VCaP (cell line): ENCODE data around the gene FNIP2.

Experiments
- H3K27ac ChIP-seq: fragments of 450-650 bp; 2 replicates; pipeline ENCODE4 v1.5.1; 2017
- TF ChIP-seq, protein P1 (sequence below): fragments of 450-650 bp; conservative IDR thresholded peaks from 2 replicates; pipeline ENCODE4 v1.5.1; 2017; ENCODE audit warnings: mild to moderate bottlenecking, moderate library complexity

Gene FNIP2

DNA sequence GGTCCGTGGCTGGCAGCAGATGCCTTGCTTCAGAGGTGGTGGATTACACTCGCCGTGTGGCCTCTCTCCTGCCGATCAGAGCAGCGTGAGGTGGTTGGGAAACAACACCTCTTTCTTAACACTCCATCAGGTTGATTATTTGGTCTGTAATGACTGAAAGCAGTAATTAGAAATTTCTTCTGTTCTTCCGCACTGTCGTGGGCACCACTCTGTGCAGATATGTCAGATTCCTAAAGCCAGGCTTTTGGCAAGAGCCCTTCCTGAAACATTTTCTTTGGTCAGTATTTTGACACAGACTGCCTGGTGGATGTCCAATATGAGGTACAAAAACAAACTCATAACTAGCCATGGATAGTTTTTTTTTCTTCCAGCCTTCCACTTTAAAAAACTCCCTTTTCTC, 100.9 kb downstream of the FNIP2 start:
- TF ChIP-seq, protein P1, sequence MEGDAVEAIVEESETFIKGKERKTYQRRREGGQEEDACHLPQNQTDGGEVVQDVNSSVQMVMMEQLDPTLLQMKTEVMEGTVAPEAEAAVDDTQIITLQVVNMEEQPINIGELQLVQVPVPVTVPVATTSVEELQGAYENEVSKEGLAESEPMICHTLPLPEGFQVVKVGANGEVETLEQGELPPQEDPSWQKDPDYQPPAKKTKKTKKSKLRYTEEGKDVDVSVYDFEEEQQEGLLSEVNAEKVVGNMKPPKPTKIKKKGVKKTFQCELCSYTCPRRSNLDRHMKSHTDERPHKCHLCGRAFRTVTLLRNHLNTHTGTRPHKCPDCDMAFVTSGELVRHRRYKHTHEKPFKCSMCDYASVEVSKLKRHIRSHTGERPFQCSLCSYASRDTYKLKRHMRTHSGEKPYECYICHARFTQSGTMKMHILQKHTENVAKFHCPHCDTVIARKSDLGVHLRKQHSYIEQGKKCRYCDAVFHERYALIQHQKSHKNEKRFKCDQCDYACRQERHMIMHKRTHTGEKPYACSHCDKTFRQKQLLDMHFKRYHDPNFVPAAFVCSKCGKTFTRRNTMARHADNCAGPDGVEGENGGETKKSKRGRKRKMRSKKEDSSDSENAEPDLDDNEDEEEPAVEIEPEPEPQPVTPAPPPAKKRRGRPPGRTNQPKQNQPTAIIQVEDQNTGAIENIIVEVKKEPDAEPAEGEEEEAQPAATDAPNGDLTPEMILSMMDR, result no peak
- H3K27ac ChIP-seq, result no peak overlapping the region

DNA sequence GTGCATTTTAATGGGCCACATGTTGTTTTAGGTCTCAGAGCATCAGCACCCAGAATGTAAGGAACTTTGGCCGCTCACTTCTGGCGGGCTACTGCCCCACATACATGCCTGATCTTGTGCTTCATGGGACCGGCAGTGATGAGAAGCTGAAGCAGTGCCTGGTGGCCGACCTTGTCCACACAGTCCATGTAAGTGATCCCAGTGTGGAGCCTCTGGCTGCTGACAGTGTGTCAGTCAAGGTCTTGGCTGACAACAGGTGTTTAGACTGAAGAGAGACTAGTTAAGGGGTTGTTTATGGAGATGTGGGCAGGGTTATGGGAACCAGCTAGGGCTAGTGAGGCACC, 101.4 kb downstream of the FNIP2 start:
- TF ChIP-seq, protein P1, result no peak
- no peak overlapping the region for H3K27ac ChIP-seq

DNA sequence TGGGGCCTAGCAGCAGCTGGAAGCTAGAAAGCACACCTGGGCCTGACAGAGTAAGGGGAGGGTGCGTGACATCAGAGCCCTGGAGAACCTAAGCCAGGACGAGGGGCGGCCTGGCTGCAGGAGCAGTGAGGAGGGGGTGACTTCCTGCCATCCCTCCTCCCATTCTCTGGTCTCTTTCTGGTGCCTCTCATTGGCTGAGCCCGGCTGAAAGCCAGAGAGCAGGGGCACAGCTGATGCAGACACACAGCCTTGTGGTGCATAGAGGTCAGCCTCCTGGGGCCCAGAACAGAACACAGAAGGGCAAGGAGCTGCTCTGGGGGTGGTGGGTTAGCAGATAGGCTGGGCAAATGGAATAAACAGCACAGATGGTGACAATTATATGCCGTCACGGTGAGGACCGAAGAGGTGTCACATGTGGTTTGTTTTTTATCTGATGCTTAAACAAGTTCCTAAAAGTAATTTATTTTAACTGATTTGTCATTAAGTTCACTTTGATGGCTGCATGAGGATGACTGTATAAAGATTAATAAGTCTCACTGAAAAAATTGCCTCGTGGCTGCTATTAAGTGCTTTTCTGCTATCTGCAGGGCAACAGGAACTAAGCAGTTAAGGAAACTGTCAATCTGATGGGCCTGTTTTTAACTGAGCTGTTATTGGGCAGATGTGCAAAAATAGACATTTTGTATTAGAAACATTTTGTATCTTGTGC, 102.0 kb downstream of the FNIP2 start:
- TF ChIP-seq, protein P1, result no peak
- H3K27ac ChIP-seq, result no peak overlapping the region

DNA sequence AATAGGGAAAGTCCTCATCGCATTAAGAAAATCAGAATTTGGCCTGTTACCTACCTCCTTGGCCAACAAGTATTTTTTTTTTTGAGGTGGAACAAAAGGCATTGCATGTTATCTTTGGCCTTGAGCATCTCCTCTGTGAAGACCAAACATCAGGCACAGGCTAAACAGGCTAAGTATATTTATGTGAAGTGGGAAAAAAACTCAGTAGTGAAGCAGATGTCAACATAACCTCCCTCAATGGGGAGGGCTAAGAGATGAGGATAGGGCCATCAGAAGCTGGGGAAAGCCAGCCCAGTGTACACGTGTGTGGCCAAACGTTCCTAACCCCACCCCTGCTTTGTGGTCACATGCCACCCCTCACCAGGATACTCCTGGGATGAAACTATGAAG, 102.5 kb downstream of the FNIP2 start:
- TF ChIP-seq, protein P1, result no peak
- peak overlapping the region; percentile 19; the same call in 1 of the 2 replicates for H3K27ac ChIP-seq

DNA sequence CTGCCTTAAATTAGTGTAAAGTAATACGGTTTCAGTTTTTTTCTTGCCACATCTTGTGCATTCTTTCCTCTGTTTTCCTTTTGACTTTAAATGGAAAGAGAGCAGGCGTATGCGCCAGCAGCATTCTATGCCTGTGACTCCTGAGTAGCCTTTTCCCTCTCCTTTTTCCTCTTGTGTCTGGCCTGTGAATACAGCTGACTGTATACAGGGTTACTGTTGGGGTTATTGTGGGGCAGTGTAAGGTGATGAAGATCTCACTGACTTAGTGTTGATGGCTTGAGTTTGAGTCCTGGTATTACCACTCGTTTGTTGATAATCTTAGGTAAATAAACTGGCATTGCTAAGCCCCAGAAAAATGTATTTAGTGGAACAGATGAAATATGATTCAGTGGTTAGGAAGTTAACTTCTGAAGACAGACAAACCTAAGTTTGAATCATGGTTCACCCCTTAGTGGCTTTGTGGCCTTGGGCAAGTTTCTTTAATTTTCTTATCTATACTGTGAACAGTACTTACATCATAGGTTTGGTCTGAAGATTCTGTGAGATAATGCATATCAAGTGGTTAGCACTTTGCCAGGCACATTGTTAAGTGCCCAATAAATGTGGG, 105.1 kb downstream of the FNIP2 start:
- TF ChIP-seq, protein P1, result no peak
- no peak overlapping the region for H3K27ac ChIP-seq

DNA sequence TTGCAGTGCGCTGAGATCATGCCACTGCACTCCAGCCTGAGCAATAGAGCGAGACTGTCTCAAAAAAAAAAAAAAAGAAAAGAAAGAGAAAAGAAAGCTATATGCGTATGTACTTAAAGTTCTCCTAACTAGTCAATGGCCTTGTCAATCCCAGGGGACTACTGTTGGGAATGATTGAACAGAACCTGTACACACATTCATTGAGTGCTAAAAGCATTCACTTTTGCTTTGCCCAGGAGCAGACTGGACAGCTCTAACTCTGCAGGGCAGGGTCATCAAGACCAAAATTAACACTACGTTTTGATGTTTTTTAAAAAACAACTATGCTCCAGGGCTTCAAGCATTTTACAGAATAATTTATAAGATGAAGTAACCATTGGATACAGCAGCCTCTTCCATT, 106.2 kb downstream of the FNIP2 start:
- H3K27ac ChIP-seq, result no peak overlapping the region
- TF ChIP-seq, protein P1, result no peak

DNA sequence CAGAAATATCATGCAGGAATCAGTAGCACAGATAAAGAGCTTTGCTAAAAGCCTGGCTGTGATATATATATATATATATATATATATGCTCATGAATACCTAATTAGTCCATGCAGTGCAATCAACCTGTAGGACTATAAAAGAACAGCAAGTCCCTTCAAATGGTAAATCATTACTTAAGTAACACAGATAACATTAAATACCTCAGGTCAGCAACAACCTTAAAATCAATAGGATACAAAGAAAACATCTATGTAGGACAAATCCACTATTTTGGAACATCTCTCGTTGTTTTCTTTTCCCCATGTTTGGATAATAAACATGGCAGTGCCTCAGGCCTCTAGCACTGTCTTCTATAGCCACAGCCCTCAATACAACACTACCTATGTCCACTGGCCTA, 106.6 kb downstream of the FNIP2 start:
- TF ChIP-seq, protein P1, result no peak

More for the DNA sequence above, 106.6 kb downstream of the FNIP2 start:
- no peak overlapping the region for H3K27ac ChIP-seq
